Loucy (cell line): ENCODE results near the gene CAMTA1.

ENCODE experiments used
- H2AFZ ChIP-seq: fragments of 200-600 bp; sonication (generic); 2 replicates; pipeline ENCODE4 v1.6.0; 2016; ENCODE audit warnings: antibody characterized with exemption, mild to moderate bottlenecking, low read length, moderate library complexity
- H3F3A ChIP-seq: fragments of 200-600 bp; 2 replicates; pipeline ENCODE4 v1.6.0; 2016; ENCODE audit warnings: antibody characterized with exemption, low read depth, mild to moderate bottlenecking
- H3K27me3 ChIP-seq: fragments of 200-600 bp; sonication (generic); 2 replicates; pipeline ENCODE4 v1.6.1; 2014; ENCODE audit warnings: low read length, mild to moderate bottlenecking; ENCODE audit not compliant: insufficient read depth, poor library complexity, severe bottlenecking
- H3K36me3 ChIP-seq: fragments of 200-600 bp; sonication (generic); 2 replicates; pipeline ENCODE4 v1.6.1; 2016; ENCODE audit warnings: low read length; ENCODE audit not compliant: insufficient read depth
- H3K4me1 ChIP-seq: fragments of 200-600 bp; sonication (generic); 2 replicates; pipeline ENCODE4 v1.5.1; 2014; ENCODE audit warnings: low read length, mild to moderate bottlenecking; ENCODE audit not compliant: insufficient read depth, poor library complexity, severe bottlenecking
- H3K4me2 ChIP-seq: fragments of 200-600 bp; sonication (generic); 2 replicates; pipeline ENCODE4 v1.6.0; 2014; ENCODE audit warnings: antibody characterized with exemption, low read length, low read depth, mild to moderate bottlenecking; ENCODE audit not compliant: poor library complexity, severe bottlenecking
- H3K4me3 ChIP-seq: fragments of 200-600 bp; sonication (generic); 2 replicates; pipeline ENCODE4 v1.5.1; 2014; ENCODE audit warnings: low read length, mild to moderate bottlenecking, mixed read lengths; ENCODE audit not compliant: poor library complexity, severe bottlenecking
- H3K79me2 ChIP-seq: fragments of 200-600 bp; sonication (generic); 2 replicates; pipeline ENCODE4 v1.6.1; 2014; ENCODE audit warnings: low read length; ENCODE audit not compliant: insufficient read depth
- H3K9ac ChIP-seq: fragments of 200-600 bp; sonication (generic); 2 replicates; pipeline ENCODE4 v1.6.0; 2014; ENCODE audit warnings: mild to moderate bottlenecking, low read depth, low read length, moderate library complexity; ENCODE audit not compliant: poor library complexity, severe bottlenecking
- H3K9me2 ChIP-seq: fragments of 200-600 bp; sonication (generic); replicated peaks from 2 replicates; pipeline ENCODE4 v1.6.1; 2016; ENCODE audit warnings: low read depth, low read length, mixed read lengths
- H3K9me3 ChIP-seq: fragments of 200-600 bp; sonication (generic); 2 replicates; pipeline ENCODE4 v1.6.1; 2014; ENCODE audit warnings: mild to moderate bottlenecking, antibody characterized with exemption, low read length, low read depth; ENCODE audit not compliant: insufficient read depth
- H4K20me1 ChIP-seq: fragments of 200-600 bp; sonication (generic); 2 replicates; pipeline ENCODE4 v1.6.0; 2014; ENCODE audit warnings: antibody characterized with exemption, low read length, mild to moderate bottlenecking; ENCODE audit not compliant: insufficient read depth, poor library complexity, severe bottlenecking
- EZH2phosphoT487 ChIP-seq: fragments of 200-600 bp; IDR thresholded peaks from 2 replicates; pipeline ENCODE4 v1.6.1; 2018; ENCODE audit warnings: antibody characterized with exemption, mild to moderate bottlenecking, moderate library complexity, borderline replicate concordance
- TF ChIP-seq, protein P1 (sequence below): fragments of 200-600 bp; sonication (generic); conservative IDR thresholded peaks from 2 replicates; pipeline ENCODE4 v1.5.1; 2014; ENCODE audit warnings: mild to moderate bottlenecking, antibody characterized with exemption, low read length

Gene CAMTA1

DNA sequence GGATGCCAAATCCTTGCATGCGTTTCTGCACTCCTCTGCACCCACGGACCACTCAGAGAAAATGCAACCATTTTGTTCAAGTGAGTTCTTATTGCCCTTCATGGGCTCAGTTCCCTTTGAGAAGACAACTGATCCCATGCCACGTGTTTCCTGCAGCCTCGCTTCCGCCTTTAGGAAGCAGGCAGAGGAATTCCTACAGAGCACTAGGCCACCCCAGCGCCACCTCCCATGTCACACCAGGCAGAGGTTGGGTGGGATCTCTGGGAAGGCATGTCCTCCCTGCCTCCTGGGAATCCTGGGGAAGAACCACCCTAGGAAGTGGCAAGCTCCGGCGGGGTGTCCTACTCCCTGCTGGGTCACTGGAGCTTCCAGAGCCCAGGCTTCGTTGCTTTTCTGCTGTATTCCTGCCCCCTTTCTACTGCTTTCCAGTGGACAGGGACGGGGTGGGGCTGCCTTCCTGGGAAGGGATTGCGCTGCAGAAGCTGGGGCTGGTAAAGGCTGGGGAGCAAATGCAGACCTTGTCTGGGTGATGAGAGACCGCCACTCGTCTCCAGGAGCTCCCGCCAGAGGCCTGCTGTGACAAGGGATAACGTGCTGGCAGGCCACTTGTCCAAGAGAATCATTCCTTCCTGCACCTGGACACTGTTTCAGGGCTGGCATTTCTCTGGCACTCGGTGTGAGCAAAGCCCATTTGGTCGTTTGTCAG lies 507.6 kb downstream of the CAMTA1 start:
- H3K79me2 ChIP-seq: no peaks in the 10 kb centered on the region
- no peak overlapping the region for H3K9ac ChIP-seq
- TF ChIP-seq EZH2phosphoT487: no peak
- TF ChIP-seq, protein P1, sequence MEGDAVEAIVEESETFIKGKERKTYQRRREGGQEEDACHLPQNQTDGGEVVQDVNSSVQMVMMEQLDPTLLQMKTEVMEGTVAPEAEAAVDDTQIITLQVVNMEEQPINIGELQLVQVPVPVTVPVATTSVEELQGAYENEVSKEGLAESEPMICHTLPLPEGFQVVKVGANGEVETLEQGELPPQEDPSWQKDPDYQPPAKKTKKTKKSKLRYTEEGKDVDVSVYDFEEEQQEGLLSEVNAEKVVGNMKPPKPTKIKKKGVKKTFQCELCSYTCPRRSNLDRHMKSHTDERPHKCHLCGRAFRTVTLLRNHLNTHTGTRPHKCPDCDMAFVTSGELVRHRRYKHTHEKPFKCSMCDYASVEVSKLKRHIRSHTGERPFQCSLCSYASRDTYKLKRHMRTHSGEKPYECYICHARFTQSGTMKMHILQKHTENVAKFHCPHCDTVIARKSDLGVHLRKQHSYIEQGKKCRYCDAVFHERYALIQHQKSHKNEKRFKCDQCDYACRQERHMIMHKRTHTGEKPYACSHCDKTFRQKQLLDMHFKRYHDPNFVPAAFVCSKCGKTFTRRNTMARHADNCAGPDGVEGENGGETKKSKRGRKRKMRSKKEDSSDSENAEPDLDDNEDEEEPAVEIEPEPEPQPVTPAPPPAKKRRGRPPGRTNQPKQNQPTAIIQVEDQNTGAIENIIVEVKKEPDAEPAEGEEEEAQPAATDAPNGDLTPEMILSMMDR: no peak
- no peaks in the 10 kb centered on the region for H3F3A ChIP-seq
- no peaks in the 10 kb centered on the region for H3K9me2 ChIP-seq
- 0 out of 2 replicates have a peak, but pooled peaks cover 3% of the 10 kb centered on the region for H3K9me3 ChIP-seq
- no peaks in the 10 kb centered on the region for H4K20me1 ChIP-seq
- no peaks in the 10 kb centered on the region for H3K4me1 ChIP-seq
- H2AFZ ChIP-seq: no peak overlapping the region
- H3K27me3 ChIP-seq: no peaks in the 10 kb centered on the region
- no peaks in the 10 kb centered on the region for H3K36me3 ChIP-seq
- H3K4me2 ChIP-seq: no peak overlapping the region
- no peak overlapping the region for H3K4me3 ChIP-seq

DNA sequence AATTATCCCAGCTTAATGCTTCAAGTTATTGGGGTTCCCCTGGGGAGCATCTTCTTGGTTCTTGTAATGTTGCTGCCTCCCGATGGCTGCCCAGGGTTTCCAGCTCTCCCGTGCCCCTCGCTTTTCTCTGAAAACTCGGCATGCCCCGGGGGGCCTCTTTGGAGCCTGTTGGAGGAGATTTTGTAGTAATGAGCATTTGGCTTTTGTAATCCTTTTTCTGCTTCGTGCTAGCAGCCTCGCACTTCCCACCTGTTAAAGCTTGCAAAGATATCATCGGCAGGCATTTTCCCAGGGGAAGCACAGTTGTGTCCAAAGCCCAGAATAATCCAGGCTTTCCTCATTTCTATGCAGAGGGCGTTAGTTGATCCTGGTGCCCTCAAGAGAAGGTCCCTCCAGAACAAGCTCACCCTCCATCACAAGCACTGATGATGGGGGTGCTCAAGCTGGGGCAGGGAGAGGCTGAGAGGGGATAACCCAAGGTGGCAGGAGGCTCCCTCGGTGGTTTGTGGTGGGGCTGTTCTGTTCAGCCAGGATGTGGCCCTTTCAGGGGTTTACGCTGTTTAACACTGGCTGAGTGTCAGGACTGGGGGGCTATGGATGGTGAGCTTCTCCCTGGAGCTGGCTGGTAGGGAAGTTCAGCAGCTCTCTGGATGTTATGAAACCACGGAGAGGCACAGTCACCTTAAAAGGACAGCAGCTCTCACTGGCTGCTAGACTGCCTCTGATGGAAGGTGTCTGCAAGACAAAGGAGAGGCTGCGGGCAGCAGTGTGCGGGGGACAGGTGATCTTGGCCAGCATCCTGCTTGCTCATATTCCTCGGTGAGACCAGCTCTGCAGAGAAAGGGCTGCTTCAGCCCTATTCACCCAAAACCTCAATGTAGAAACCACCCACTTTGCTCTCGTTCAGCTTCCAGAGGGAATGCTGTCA lies 508.7 kb downstream of the CAMTA1 start:
- no peak overlapping the region for H3K4me3 ChIP-seq
- TF ChIP-seq EZH2phosphoT487: no peak
- TF ChIP-seq, protein P1: no peak
- H3K9me2 ChIP-seq: no peaks in the 10 kb centered on the region
- no peaks in the 10 kb centered on the region for H3K27me3 ChIP-seq
- H3K4me1 ChIP-seq: no peaks in the 10 kb centered on the region
- no peak overlapping the region for H3K4me2 ChIP-seq
- H4K20me1 ChIP-seq: no peaks in the 10 kb centered on the region
- no peaks in the 10 kb centered on the region for H3K79me2 ChIP-seq
- no peaks in the 10 kb centered on the region for H3K36me3 ChIP-seq
- H3K9me3 ChIP-seq: 0 out of 2 replicates have a peak, but pooled peaks cover 3% of the 10 kb centered on the region
- H2AFZ ChIP-seq: no peak overlapping the region
- H3K9ac ChIP-seq: no peak overlapping the region
- no peaks in the 10 kb centered on the region for H3F3A ChIP-seq

DNA sequence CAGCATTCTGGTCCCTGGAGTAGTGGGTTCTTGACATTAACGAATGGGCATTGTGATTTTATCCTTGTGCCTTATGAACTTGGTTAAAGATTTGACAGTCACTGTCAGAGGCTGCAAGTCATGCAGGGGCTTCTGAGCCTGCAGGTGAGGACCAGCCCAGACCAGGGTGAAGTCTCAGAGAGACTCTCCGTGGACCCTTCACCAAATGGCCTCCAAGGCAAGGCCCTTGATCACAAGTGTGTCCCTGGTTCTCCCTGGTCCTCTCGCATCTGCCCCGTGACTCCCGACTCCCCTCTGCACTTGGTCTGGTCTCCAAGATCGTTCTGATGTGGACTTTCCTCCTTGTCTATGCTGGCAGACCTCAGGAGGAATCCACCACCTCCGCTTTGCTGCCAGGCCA lies 509.4 kb downstream of the CAMTA1 start:
- Histone ChIP-seq H3K9me3 (0 out of 2 replicates have a peak, but pooled peaks cover 3% of the 10 kb centered on the region), H3K4me3 (no peak overlapping the region), H4K20me1 (no peaks in the 10 kb centered on the region), H3K27me3 (no peaks in the 10 kb centered on the region), H3K79me2 (no peaks in the 10 kb centered on the region), H3K9ac (no peak overlapping the region), H3K9me2 (no peaks in the 10 kb centered on the region), H3K36me3 (no peaks in the 10 kb centered on the region), H3F3A (no peaks in the 10 kb centered on the region), H2AFZ (no peak overlapping the region), H3K4me2 (no peak overlapping the region), H3K4me1 (no peaks in the 10 kb centered on the region)
- no peak for TF ChIP-seq EZH2phosphoT487
- TF ChIP-seq, protein P1: no peak
